HepG2 (cell line): ENCODE results near the gene RNF213. TPM values are rescaled to one million over a fixed set of nuclear protein-coding genes. Genes with fewer than 3 reads are reported as not detected.

ENCODE experiments used
- ATAC-seq: fragments of 200-7000 bp; cut with Tn5 transposase; 3 replicates; pipeline ENCODE4 v1.9.1; 2020; ENCODE audit warnings: mild to moderate bottlenecking, moderate library complexity
- BruUV-seq: library from RNA; stranded (reverse); fragments of 400-500 nt; replicated peaks from 2 replicates; lab custom pipeline; 2021; lab: Mats Ljungman, UMichigan
- CTCF ChIA-PET: fragments of 300-600 bp; formaldehyde crosslinking; extraction: SDS; loops from one replicate; lab custom pipeline; 2021; ENCODE audit warnings: low total read pairs, inconsistent platforms, low intra/inter-chr PET ratio; lab: Yijun Ruan, JAX
- POLR2A ChIA-PET: fragments of 350-600 bp; sonication (Branson Sonifier 250); formaldehyde crosslinking; loops from one replicate; lab custom pipeline; 2020; ENCODE audit warnings: antibody characterized with exemption, inconsistent platforms; lab: Yijun Ruan, JAX
- DNase-seq: peaks from one replicate; pipeline ENCODE4 v3.0.0-alpha.2; 2015; ENCODE audit warnings: low spot score
- FAIRE-seq: peaks from 3 replicates; lab custom pipeline; 2011; peaks lifted over from hg19 to GRCh38; lab: Jason Lieb, UNC
- H2AFZ ChIP-seq: one replicate; pipeline ENCODE4 v1.6.1; 2011; ENCODE audit warnings: low read length, inconsistent platforms
- H3K27ac ChIP-seq: fragments of 300-600 bp; 3 replicates; pipeline ENCODE4 v1.8.0; 2011; ENCODE audit warnings: mixed run types, mild to moderate bottlenecking, mixed read lengths, low read length, inconsistent platforms; ENCODE audit not compliant: insufficient read depth; ENCODE audit errors: extremely low read length
- H3K27me3 ChIP-seq, 2 experiments: fragments of 200-600 bp in 1 of 2; 2 replicates in 1 of 2; 3 replicates in 1 of 2; pipeline versions ENCODE4 v1.6.0 to v1.8.0; 2011; ENCODE audit warnings: low read length in 2 of 2, mild to moderate bottlenecking in 2 of 2, moderate library complexity in 2 of 2, inconsistent platforms in 1 of 2; ENCODE audit not compliant: insufficient read depth in 2 of 2, control insufficient read depth in 1 of 2
- H3K36me3 ChIP-seq, 2 experiments: fragments of 200-600 bp in 1 of 2; replicated peaks in 1 of 2; 2 replicates in 1 of 2; 3 replicates in 1 of 2; pipeline versions ENCODE4 v1.5.1 to v1.8.0; 2011; ENCODE audit warnings: low read length in 2 of 2, inconsistent platforms in 1 of 2; ENCODE audit not compliant: insufficient read depth in 2 of 2, control insufficient read depth in 1 of 2
- H3K4me1 ChIP-seq: 2 replicates; pipeline ENCODE4 v1.5.1; 2012; ENCODE audit warnings: low read length, inconsistent platforms; ENCODE audit not compliant: insufficient read depth
- H3K4me2 ChIP-seq: 2 replicates; pipeline ENCODE4 v1.6.0; 2011; ENCODE audit warnings: low read depth, low read length, inconsistent platforms
- H3K4me3 ChIP-seq, 3 experiments: fragments of 200-600 bp in 1 of 3; sonication (generic), shearing (Covaris generic) in 1 of 3; replicated peaks in 1 of 3; 2 replicates each; pipeline ENCODE4 v1.5.1; 2011 to 2016; ENCODE audit warnings: low read length in 3 of 3, inconsistent platforms in 2 of 3, low read depth in 2 of 3, mild to moderate bottlenecking in 2 of 3, control low read depth in 1 of 3, mixed read lengths in 1 of 3; ENCODE audit not compliant: insufficient read depth in 1 of 3
- H3K79me2 ChIP-seq: one replicate; pipeline ENCODE4 v1.6.1; 2011; ENCODE audit warnings: low read length, inconsistent platforms; ENCODE audit not compliant: insufficient read depth
- H3K9ac ChIP-seq: 2 replicates; pipeline ENCODE4 v1.6.0; 2011; ENCODE audit warnings: mild to moderate bottlenecking, low read depth, low read length, inconsistent platforms; ENCODE audit not compliant: insufficient read depth
- H3K9me3 ChIP-seq: 2 replicates; pipeline ENCODE4 v1.5.1; 2012; ENCODE audit warnings: mild to moderate bottlenecking, low read length
- H4K20me1 ChIP-seq: 2 replicates; pipeline ENCODE4 v1.6.0; 2011; ENCODE audit warnings: inconsistent platforms, mild to moderate bottlenecking, low read length, moderate library complexity; ENCODE audit not compliant: insufficient read depth
- FOXC1 ChIP-seq: sonication (generic); formaldehyde crosslinking; IDR thresholded peaks from 2 replicates; pipeline ENCODE4 v1.8.0; 2022; ENCODE audit warnings: mild to moderate bottlenecking, missing genetic modification reagents, borderline replicate concordance
- HIC2 ChIP-seq: sonication (generic); formaldehyde crosslinking; IDR thresholded peaks from 2 replicates; pipeline ENCODE4 v1.9.0; 2022; ENCODE audit warnings: low read depth, missing genetic modification reagents
- HNRNPL ChIP-seq: fragments of 200-400 bp; formaldehyde crosslinking; IDR thresholded peaks from 2 replicates; pipeline ENCODE4 v1.6.1; 2017; ENCODE audit warnings: mild to moderate bottlenecking, low read depth, low read length
- NFATC3 ChIP-seq: sonication (generic); formaldehyde crosslinking; IDR thresholded peaks from 2 replicates; pipeline ENCODE4 v1.5.1; 2020; ENCODE audit warnings: mild to moderate bottlenecking, missing genetic modification reagents
- PHF8 ChIP-seq: sonication (generic); formaldehyde crosslinking; IDR thresholded peaks from 2 replicates; pipeline ENCODE4 v1.5.0; 2020; ENCODE audit warnings: missing genetic modification reagents
- ZBTB33 ChIP-seq: sonication (generic); formaldehyde crosslinking; IDR thresholded peaks from 2 replicates; pipeline ENCODE4 v1.4.0; 2020; ENCODE audit warnings: missing genetic modification reagents
- ZNF639 ChIP-seq: conservative IDR thresholded peaks from 2 replicates; pipeline ENCODE4 v1.6.1; 2018; ENCODE audit warnings: missing genetic modification reagents
- WGBS: methylation state at CpG from one replicate; pipeline ENCODE4 v1.1.6; 2017; ENCODE audit warnings: low lambda C conversion rate; 5-methylcytosine and 5-hydroxymethylcytosine counted together
- in situ Hi-C: cut with HindIII; loops from 2 replicates; pipeline ENCODE4 v1.10.0; 2017; ENCODE audit warnings: low pct_unique_long_range_greater_than_20kb; ENCODE audit not compliant: extremely low pct_ligation_motif_present
- intact Hi-C: fragments of 100-400 bp; cut with micrococcal nuclease; formaldehyde crosslinking; loops from one replicate; pipeline ENCODE4 v1.10.0; 2022; ENCODE audit not compliant: unreplicated experiment
- polyA plus RNA-seq, 8 experiments: library from polyadenylated mRNA; depleted of rRNA in 3 of 8; stranded (reverse) in 7 of 8; unstranded in 1 of 8; fragments of >200 nt; fragmentation: Illumina TruSeq in 4 of 8; extraction: Trizol in 4 of 8; gene quantifications; 2 replicates each; pipeline versions ENCODE4 v1.2.1 to v1.2.3, GENCODE V29; 2011 to 2016; ENCODE audit warnings: low read depth in 4 of 8, missing spikeins in 1 of 8, mixed read lengths in 1 of 8; ENCODE audit not compliant: insufficient read depth in 1 of 8
- total RNA-seq, 5 experiments: library from RNA; depleted of rRNA; stranded (reverse); fragments of >200 nt; fragmentation: Illumina TruSeq; extraction: Trizol; gene quantifications; 2 replicates each; pipeline ENCODE4 v1.2.3, GENCODE V29; 2016; ENCODE audit warnings: low read depth in 1 of 5

Gene RNF213
- total and polyA plus RNA-seq, 2 of the 13 experiments (the other 11 are each of a cell fraction or from before 2014, with no cell fraction given), result 38.6 to 38.7 TPM

- no TSS peak for BruUV-seq
- H2AFZ ChIP-seq, result no peak overlapping the region
- no peaks in the 10 kb centered on the region for H4K20me1 ChIP-seq
- 94% methylated on average over 10 of the region's 13 CpGs for WGBS
- in situ Hi-C loops (no loop called here), intact Hi-C loops (no loop called here)
- H3K79me2 ChIP-seq, result peaks cover 9% of the 10 kb centered on the region
- DNase-seq (no peak), FAIRE-seq (no peak), ATAC-seq (no peak)
- H3K36me3 ChIP-seq, result peaks cover 8 to 22% of the 10 kb centered on the region in 2 experiments
- no peaks in the 10 kb centered on the region for H3K9me3 ChIP-seq
- H3K27me3 ChIP-seq, result no peaks in the 10 kb centered on the region
- H3K4me1 ChIP-seq, result peaks cover 26% of the 10 kb centered on the region
- ChIA-PET POLR2A (interaction anchor here (1.5 to 3.3 kb wide), 3 partner anchors 9 to 237 kb away, joined by 4 to 31 read pairs (median 6); no protein-coding TSS in a partner anchor), CTCF (no interaction called here)
- H3K4me3 ChIP-seq, result no peak overlapping the region
- H3K27ac ChIP-seq, result no peak overlapping the region
- no peak overlapping the region for H3K4me2 ChIP-seq
- peak; percentile 60; the same call in 1 of the 2 replicates for TF ChIP-seq ZBTB33
- no peak for TF ChIP-seq ZNF639 (CRISPR knock-in tag)
- TF ChIP-seq NFATC3 (CRISPR knock-in tag), result no peak
- no peak for TF ChIP-seq FOXC1 (CRISPR knock-in tag)
- peak; percentile 35; the same call in 1 of the 2 replicates for TF ChIP-seq HIC2 (CRISPR knock-in tag)
- TF ChIP-seq HNRNPL, result 0 out of 2 replicates have a peak, but pooled peaks have one; percentile 57
- TF ChIP-seq PHF8 (CRISPR knock-in tag), result no peak
- H3K9ac ChIP-seq, result no peak overlapping the region
Observed at GRCh38 chr17:80217703-80218362, 42.8 kb upstream of the RNF213 start.
